Retinal pigment epithelial cell (primary cell): Measurements from ENCODE around the gene GLRX.
"Not testable (repeated sequence)": the region's sequence is repeated elsewhere in the genome, so short reads cannot be mapped to it uniquely, and the experiment has no call there.

Source experiments
- DNase-seq: peaks from one replicate; pipeline ENCODE4 v3.0.0-alpha.2; 2010; ENCODE audit warnings: low read depth
- H3K4me3 ChIP-seq: 2 replicates; pipeline ENCODE4 v1.5.1; 2011; ENCODE audit warnings: mild to moderate bottlenecking, low read length, control low read depth, moderate library complexity
- CTCF ChIP-seq: conservative IDR thresholded peaks from 2 replicates; pipeline ENCODE4 v1.5.1; 2011; ENCODE audit warnings: low read depth, low read length, control low read depth, inconsistent platforms

Gene GLRX

GRCh38 chr5:95841914-95842812 lies 19.6 kb upstream of the GLRX start:
- TF ChIP-seq CTCF: no peak
- no peak overlapping the region for H3K4me3 ChIP-seq
- DNase-seq: no peak

- no peak for DNase-seq
These were observed 18.6 kb upstream of the GLRX start for GRCh38 chr5:95840956-95841705.

GRCh38 chr5:95839658-95840057 lies 17.1 kb upstream of the GLRX start:
- no peak for TF ChIP-seq CTCF
- H3K4me3 ChIP-seq: no peak overlapping the region
- DNase-seq: no peak

More at GRCh38 chr5:95840956-95841705, 18.6 kb upstream of the GLRX start:
- no peak for TF ChIP-seq CTCF
- H3K4me3 ChIP-seq: no peak overlapping the region

DNA sequence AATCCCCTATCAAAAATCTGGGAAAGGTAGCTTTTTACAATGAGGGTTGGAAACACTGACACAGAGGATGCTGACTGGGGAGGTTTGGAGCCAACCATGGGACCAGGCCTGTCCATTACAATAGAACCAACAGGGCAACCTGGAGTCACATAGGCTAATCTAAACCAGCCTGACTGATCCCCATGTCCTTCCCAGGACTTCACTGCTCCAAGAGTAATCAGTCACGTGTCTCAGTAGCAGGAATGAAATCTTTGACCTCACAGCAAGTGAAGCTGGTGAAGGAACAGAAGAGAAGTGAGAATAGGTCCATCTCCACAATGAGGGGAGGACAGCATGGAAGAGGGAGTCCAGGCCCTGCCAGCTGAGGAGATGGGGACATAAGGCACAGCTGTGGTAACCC lies 16.0 kb upstream of the GLRX start:
- no peak for DNase-seq
- H3K4me3 ChIP-seq: no peak overlapping the region
- TF ChIP-seq CTCF: no peak

DNA sequence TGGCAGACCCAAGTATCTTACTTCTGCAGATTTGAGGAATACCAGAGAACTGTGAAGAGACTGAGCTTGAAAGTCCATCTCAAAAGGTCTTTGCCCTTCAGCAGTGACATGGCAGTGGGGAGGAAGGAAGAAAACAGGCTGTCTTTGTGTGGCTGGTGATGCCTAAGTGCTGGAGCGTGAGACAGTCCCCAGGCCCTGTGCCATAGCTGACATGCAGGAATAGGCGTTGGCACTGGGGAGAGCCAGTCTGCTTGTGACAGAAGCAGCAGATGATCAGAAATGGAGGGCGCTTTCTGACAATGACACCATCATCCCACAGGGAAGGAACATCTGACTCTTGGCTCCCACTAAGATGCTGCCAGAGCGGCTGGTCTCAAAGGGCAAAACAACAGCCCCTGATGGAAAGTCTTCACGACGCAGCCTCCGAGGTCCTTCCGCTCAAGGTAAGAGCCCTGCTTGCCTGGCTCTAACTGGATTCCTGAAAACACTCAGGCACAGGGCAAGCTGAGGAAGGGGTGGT lies 15.5 kb upstream of the GLRX start:
- no peak overlapping the region for H3K4me3 ChIP-seq
- no peak for DNase-seq
- no peak for TF ChIP-seq CTCF

DNA sequence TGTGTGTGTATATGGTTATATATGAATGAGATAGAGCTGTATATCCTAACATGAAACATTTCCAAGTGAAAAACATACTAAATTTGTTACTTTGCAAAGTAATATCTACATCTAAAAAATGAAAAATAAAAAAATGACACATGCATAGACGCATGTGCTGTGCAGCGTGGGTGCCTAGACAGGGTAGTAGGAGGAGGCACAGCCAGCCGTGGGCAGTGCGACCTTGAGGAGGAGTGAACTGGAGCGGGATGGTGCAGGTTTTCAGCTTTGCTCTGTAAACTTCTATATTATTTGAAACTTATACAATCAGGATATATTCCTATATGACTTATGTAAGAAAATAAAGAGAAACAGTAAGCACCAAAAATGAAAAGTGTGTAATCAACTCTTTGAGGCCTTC lies 15.0 kb upstream of the GLRX start:
- H3K4me3 ChIP-seq: no peak overlapping the region
- no peak for DNase-seq

DNA sequence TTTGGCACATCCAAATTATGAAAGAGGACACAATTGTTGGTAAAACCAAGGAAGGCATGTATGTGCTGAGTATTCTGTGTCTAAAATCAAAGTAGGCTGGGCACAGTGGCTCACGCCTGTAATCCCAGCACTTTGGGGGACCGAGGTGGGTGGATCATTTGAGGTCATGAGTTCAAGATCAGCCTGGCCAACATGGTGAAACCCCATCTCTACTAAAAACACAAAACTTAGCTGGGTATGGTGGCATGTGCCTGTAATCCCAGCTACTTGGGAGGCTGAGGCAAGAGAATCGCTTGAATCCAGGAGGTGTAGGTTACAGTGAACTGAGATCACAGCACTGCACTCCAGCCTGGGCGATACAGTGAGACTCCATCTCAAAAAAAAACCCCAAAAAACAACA lies 14.4 kb upstream of the GLRX start:
- DNase-seq, H3K4me3 ChIP-seq: not testable (repeated sequence)

More for the DNA sequence above, 15.0 kb upstream of the GLRX start:
- TF ChIP-seq CTCF: no peak
